AG09309 (cell line): ENCODE measurements around the gene FGF14.

Experiments
- DNase-seq: peaks from one replicate; pipeline ENCODE4 v3.0.0-alpha.2; 2010; ENCODE audit warnings: low read depth
- H3K4me3 ChIP-seq: 2 replicates; pipeline ENCODE4 v1.5.1; 2011; ENCODE audit warnings: mild to moderate bottlenecking, low read depth, low read length, moderate library complexity; ENCODE audit not compliant: control insufficient read depth
- TF ChIP-seq, protein P1 (sequence below): IDR thresholded peaks from 2 replicates; pipeline ENCODE4 v1.5.1; 2011; ENCODE audit warnings: mild to moderate bottlenecking, low read depth, low read length, inconsistent platforms; ENCODE audit not compliant: insufficient read depth, control insufficient read depth; ENCODE audit errors: missing control alignments

The FGF14 gene

GRCh38 chr13:101784313-101784712 is 617.5 kb downstream of the FGF14 start:
- DNase-seq, result no peak
- H3K4me3 ChIP-seq, result no peak overlapping the region
- TF ChIP-seq, protein P1, sequence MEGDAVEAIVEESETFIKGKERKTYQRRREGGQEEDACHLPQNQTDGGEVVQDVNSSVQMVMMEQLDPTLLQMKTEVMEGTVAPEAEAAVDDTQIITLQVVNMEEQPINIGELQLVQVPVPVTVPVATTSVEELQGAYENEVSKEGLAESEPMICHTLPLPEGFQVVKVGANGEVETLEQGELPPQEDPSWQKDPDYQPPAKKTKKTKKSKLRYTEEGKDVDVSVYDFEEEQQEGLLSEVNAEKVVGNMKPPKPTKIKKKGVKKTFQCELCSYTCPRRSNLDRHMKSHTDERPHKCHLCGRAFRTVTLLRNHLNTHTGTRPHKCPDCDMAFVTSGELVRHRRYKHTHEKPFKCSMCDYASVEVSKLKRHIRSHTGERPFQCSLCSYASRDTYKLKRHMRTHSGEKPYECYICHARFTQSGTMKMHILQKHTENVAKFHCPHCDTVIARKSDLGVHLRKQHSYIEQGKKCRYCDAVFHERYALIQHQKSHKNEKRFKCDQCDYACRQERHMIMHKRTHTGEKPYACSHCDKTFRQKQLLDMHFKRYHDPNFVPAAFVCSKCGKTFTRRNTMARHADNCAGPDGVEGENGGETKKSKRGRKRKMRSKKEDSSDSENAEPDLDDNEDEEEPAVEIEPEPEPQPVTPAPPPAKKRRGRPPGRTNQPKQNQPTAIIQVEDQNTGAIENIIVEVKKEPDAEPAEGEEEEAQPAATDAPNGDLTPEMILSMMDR, result no peak

DNA sequence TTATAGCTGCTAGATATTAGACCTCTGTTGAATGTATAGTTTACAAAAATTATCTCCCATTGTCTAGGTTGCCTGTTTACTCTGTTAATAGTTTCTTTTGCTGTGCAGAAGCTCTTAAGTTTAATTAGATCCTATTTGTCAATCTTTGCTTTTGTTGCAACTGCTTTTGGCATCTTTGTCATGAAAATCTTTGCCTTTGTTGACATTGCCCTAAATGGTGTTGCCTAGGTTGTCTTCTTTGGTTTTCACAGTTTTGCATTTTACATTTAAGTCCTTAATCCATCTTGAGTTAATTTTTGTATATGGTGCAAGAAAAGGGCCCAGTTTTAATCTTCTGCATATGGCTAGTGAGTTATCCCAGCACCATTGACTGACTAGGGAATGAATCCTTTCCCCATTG is 618.3 kb downstream of the FGF14 start:
- H3K4me3 ChIP-seq, result no peak overlapping the region
- TF ChIP-seq, protein P1, result no peak
- DNase-seq, result no peak

DNA sequence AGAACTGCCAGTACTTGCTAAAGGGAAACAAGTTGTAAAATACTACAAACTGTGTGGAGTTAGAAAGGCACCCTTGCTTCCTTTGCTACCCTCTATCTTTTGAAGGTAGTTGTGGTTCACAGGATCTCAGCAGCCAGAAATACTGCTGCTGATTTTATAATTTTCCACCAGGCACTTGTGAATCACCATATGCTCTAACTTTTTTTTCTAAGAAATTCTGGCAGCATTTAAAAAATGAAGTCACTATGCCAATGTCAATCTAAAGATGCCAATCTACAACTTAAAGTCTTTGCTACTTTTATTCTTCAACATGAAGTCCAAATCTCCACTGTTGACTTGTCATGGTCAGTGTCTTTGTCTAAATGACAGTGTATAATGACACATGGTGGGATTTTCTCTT is 621.6 kb downstream of the FGF14 start:
- no peak for DNase-seq
- TF ChIP-seq, protein P1, result no peak
- no peak overlapping the region for H3K4me3 ChIP-seq

DNA sequence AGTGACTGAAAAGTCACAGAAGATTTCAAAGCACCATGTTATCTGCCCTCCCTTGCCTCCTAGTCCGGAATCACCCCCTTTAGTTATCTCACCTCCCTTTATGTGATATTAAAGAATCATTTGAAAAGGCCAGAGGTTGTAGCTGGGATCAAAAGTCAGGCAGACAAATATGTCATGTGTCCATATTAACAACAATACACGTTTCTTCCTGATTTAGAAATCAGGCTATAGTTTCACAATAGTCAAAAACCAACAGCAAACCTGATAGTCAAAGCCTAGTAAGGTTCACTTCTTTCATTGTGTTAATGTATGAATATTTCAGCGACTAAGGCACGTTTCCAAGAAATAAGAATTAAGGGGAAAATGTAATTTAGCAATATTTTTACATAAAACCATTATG is 622.7 kb downstream of the FGF14 start:
- no peak overlapping the region for H3K4me3 ChIP-seq
- DNase-seq, result no peak
- TF ChIP-seq, protein P1, result no peak

DNA sequence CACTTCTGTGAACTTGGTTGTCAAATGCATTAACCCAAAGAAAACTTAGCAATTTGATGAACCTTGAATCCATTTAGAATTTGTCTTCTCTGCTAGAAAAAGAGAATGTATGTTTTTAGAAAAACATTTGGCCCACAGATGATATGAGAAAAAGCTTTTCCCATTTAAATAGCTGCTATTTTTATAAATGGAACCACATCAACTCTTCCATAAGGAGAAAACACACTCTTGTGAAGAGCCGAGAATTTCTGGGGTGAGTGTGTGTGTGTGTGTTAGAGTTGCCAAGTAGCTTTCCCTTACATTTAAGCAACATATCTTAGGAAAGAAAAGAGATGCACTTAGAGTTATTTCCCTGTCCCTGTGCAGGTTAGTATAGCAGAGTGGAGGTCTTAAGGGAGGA is 626.6 kb downstream of the FGF14 start:
- H3K4me3 ChIP-seq, result no peak overlapping the region
- no peak for DNase-seq
- TF ChIP-seq, protein P1, result no peak

- DNase-seq, result no peak
- TF ChIP-seq, protein P1, result no peak
- H3K4me3 ChIP-seq, result no peak overlapping the region
Observed at GRCh38 chr13:101774393-101774792, 627.5 kb downstream of the FGF14 start.

DNA sequence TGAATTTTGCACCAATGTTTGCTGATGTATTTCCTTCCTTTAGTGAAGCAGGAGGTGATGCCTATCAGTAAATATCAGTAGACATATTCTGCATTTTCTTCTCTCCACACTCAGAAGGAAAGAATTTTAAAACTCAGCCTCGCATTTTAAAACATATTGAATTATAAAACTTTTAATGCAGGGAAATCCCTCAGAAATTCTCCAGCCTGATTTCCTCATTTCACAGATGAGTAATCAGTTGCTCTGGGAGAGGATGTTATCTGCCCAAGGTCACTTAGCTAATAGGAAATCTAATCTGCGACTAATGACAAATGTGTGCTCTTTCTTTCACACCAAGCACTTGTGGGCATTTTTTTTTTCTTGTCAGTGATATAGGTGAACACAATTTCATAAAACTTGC is 628.8 kb downstream of the FGF14 start:
- TF ChIP-seq, protein P1, result no peak
- no peak overlapping the region for H3K4me3 ChIP-seq
- DNase-seq, result no peak
